ENCODE results near the gene MDM2. TPM values are rescaled to one million over a fixed set of nuclear protein-coding genes. Genes with fewer than 3 reads are reported as not detected.

Gene MDM2
- polyA plus RNA-seq, 1 of the 3 experiments (the other 2 are of a cell fraction), result 21.5 TPM

DNA sequence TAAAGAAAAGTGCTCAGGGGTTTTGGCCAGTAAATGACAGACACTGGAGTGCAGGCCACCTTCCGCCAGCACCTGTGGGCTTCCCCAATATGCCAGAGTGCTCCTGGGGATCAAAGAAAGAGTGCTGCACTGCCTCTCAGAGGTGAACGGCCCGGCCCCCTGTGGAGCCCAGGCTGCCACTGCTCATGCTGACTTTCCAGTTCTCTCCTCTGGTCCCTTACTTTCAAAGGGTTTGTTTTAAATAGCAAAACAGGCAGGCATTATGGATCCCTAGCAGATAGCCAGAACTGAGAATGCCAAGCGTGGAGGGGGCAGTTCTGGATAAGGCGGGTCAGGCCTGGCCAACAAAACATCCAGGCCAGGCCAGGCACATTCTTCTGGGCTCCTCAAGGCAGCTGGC, 59.6 kb downstream of the MDM2 start:
- H3K27me3 ChIP-seq (ENCODE audit: insufficient read depth), result no peaks in the 10 kb centered on the region
- H3K9ac ChIP-seq, result no peak overlapping the region
- H3K4me1 ChIP-seq (ENCODE audit: control insufficient read depth in 1 of 2, insufficient read depth in 2 of 2, low read depth in 1 of 2, low read length in 1 of 2), result no peaks in the 10 kb centered on the region; a peak in 1 of 4 replicates
- no peak overlapping the region for H3K4me2 ChIP-seq
- no peak overlapping the region for H2AFZ ChIP-seq (ENCODE audit: low read depth)
- ChIA-PET CTCF (interaction anchor here (0.9 to 1.8 kb wide), 3 partner anchors 10 to 202 kb away, joined by 3 to 5 read pairs (median 3); no protein-coding TSS in a partner anchor), POLR2A (no interaction called here)
- no peaks in the 10 kb centered on the region for H3K9me3 ChIP-seq
- no peaks in the 10 kb centered on the region for H3K36me3 ChIP-seq (replicated peaks in 1 of 2; ENCODE audit: control insufficient read depth in 1 of 2, insufficient read depth in 2 of 2, low read length in 1 of 2)
- no peak for DNase-seq
- no peaks in the 10 kb centered on the region for H3K79me2 ChIP-seq (ENCODE audit: insufficient read depth)
- no peak overlapping the region for H3K27ac ChIP-seq (ENCODE audit: low read depth in 2 of 2, low read length in 1 of 2)
- no peaks in the 10 kb centered on the region for H4K20me1 ChIP-seq (ENCODE audit: insufficient read depth)
- no peaks in the 10 kb centered on the region for H3K9me2 ChIP-seq
- WGBS (ENCODE audit: low lambda C conversion rate), result 93% methylated on average over 4 of the region's 5 CpGs
- TF ChIP-seq RAD21 (IDR thresholded peaks at IDR 0.05; ENCODE audit: low read length) (no peak), TEAD4 (IDR thresholded peaks at IDR 0.05; ENCODE audit: borderline replicate concordance, insufficient read depth) (no peak), FOXM1 (IDR thresholded peaks at IDR 0.05; ENCODE audit: low read depth) (no peak), SMC3 (IDR thresholded peaks at IDR 0.05; ENCODE audit: low read depth, low read length) (no peak), EZH2phosphoT487 (IDR thresholded peaks at IDR 0.05; ENCODE audit: borderline replicate concordance, low read depth) (no peak), SIN3A (IDR thresholded peaks at IDR 0.05; ENCODE audit: borderline replicate concordance, low read depth, low read length) (no peak), TCF12 (IDR thresholded peaks at IDR 0.05) (no peak), GABPA (IDR thresholded peaks at IDR 0.05; ENCODE audit: low read depth) (no peak), MEF2A (IDR thresholded peaks at IDR 0.05; ENCODE audit: borderline replicate concordance, low read depth) (no peak), POLR2AphosphoS5 (IDR thresholded peaks at IDR 0.05; ENCODE audit: low read depth, low read length) (no peak), EP300 (IDR thresholded peaks at IDR 0.05; ENCODE audit: borderline replicate concordance in 1 of 2, low read depth in 1 of 2, low read length in 1 of 2) (no peak), USF2 (IDR thresholded peaks at IDR 0.05; ENCODE audit: borderline replicate concordance, low read depth, low read length) (no peak), RFX5 (IDR thresholded peaks at IDR 0.05; ENCODE audit: low read length) (no peak), JUND (IDR thresholded peaks at IDR 0.05) (no peak), ELF1 (IDR thresholded peaks at IDR 0.05) (no peak), RXRA (IDR thresholded peaks at IDR 0.05; ENCODE audit: borderline replicate concordance, low read depth) (no peak)
- TF ChIP-seq, protein P1, sequence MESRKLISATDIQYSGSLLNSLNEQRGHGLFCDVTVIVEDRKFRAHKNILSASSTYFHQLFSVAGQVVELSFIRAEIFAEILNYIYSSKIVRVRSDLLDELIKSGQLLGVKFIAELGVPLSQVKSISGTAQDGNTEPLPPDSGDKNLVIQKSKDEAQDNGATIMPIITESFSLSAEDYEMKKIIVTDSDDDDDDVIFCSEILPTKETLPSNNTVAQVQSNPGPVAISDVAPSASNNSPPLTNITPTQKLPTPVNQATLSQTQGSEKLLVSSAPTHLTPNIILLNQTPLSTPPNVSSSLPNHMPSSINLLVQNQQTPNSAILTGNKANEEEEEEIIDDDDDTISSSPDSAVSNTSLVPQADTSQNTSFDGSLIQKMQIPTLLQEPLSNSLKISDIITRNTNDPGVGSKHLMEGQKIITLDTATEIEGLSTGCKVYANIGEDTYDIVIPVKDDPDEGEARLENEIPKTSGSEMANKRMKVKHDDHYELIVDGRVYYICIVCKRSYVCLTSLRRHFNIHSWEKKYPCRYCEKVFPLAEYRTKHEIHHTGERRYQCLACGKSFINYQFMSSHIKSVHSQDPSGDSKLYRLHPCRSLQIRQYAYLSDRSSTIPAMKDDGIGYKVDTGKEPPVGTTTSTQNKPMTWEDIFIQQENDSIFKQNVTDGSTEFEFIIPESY (IDR thresholded peaks at IDR 0.05; ENCODE audit: borderline replicate concordance, low read depth), result no peak
- TF ChIP-seq, protein P2, sequence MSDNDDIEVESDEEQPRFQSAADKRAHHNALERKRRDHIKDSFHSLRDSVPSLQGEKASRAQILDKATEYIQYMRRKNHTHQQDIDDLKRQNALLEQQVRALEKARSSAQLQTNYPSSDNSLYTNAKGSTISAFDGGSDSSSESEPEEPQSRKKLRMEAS (IDR thresholded peaks at IDR 0.05; ENCODE audit: low read depth), result no peak
- TF ChIP-seq, protein P3, sequence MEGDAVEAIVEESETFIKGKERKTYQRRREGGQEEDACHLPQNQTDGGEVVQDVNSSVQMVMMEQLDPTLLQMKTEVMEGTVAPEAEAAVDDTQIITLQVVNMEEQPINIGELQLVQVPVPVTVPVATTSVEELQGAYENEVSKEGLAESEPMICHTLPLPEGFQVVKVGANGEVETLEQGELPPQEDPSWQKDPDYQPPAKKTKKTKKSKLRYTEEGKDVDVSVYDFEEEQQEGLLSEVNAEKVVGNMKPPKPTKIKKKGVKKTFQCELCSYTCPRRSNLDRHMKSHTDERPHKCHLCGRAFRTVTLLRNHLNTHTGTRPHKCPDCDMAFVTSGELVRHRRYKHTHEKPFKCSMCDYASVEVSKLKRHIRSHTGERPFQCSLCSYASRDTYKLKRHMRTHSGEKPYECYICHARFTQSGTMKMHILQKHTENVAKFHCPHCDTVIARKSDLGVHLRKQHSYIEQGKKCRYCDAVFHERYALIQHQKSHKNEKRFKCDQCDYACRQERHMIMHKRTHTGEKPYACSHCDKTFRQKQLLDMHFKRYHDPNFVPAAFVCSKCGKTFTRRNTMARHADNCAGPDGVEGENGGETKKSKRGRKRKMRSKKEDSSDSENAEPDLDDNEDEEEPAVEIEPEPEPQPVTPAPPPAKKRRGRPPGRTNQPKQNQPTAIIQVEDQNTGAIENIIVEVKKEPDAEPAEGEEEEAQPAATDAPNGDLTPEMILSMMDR (IDR thresholded peaks at IDR 0.05), result no peak
- H3F3A ChIP-seq (replicated peaks; ENCODE audit: insufficient read depth), result no peaks in the 10 kb centered on the region
- no peak overlapping the region for H3K4me3 ChIP-seq (ENCODE audit: low read depth in 2 of 2, low read length in 1 of 2)

All from SK-N-SH (cell line).